ENCODE measurements around the gene FBXL7.

GRCh38 chr5:15679161-15679560 is 179.2 kb downstream of the FBXL7 start:
- TF ChIP-seq YY1 (IDR thresholded peaks at IDR 0.05) (no peak), CTCF (IDR thresholded peaks at IDR 0.05; ENCODE audit: low read depth, low read length, missing input control) (no peak), TAF1 (conservative IDR thresholded peaks at IDR 0.05) (no peak), JUND (IDR thresholded peaks at IDR 0.05) (no peak), ATF3 (IDR thresholded peaks at IDR 0.05) (no peak), FOXA1 (IDR thresholded peaks at IDR 0.05) (no peak), HNF4A (conservative IDR thresholded peaks at IDR 0.05) (no peak), HNF4G (IDR thresholded peaks at IDR 0.05) (no peak), SP1 (IDR thresholded peaks at IDR 0.05) (no peak), RAD21 (IDR thresholded peaks at IDR 0.05) (no peak), RXRA (IDR thresholded peaks at IDR 0.05) (no peak), EGR1 (IDR thresholded peaks at IDR 0.05; ENCODE audit: low read depth in 2 of 2) (no peak)
- TF ChIP-seq, protein P1, sequence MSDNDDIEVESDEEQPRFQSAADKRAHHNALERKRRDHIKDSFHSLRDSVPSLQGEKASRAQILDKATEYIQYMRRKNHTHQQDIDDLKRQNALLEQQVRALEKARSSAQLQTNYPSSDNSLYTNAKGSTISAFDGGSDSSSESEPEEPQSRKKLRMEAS (IDR thresholded peaks at IDR 0.05) = no peak
- TF ChIP-seq, protein P2, sequence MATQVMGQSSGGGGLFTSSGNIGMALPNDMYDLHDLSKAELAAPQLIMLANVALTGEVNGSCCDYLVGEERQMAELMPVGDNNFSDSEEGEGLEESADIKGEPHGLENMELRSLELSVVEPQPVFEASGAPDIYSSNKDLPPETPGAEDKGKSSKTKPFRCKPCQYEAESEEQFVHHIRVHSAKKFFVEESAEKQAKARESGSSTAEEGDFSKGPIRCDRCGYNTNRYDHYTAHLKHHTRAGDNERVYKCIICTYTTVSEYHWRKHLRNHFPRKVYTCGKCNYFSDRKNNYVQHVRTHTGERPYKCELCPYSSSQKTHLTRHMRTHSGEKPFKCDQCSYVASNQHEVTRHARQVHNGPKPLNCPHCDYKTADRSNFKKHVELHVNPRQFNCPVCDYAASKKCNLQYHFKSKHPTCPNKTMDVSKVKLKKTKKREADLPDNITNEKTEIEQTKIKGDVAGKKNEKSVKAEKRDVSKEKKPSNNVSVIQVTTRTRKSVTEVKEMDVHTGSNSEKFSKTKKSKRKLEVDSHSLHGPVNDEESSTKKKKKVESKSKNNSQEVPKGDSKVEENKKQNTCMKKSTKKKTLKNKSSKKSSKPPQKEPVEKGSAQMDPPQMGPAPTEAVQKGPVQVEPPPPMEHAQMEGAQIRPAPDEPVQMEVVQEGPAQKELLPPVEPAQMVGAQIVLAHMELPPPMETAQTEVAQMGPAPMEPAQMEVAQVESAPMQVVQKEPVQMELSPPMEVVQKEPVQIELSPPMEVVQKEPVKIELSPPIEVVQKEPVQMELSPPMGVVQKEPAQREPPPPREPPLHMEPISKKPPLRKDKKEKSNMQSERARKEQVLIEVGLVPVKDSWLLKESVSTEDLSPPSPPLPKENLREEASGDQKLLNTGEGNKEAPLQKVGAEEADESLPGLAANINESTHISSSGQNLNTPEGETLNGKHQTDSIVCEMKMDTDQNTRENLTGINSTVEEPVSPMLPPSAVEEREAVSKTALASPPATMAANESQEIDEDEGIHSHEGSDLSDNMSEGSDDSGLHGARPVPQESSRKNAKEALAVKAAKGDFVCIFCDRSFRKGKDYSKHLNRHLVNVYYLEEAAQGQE (IDR thresholded peaks at IDR 0.05) = no peak

Data from liver (tissue), 3 donors.